GM19240 (cell line): Measurements from ENCODE around the gene TSGA10IP.

Experiments used
- DNase-seq: peaks from one replicate; pipeline ENCODE4 v3.0.0; 2011; ENCODE audit warnings: low spot score; ENCODE audit not compliant: insufficient read length

Gene TSGA10IP

DNA sequence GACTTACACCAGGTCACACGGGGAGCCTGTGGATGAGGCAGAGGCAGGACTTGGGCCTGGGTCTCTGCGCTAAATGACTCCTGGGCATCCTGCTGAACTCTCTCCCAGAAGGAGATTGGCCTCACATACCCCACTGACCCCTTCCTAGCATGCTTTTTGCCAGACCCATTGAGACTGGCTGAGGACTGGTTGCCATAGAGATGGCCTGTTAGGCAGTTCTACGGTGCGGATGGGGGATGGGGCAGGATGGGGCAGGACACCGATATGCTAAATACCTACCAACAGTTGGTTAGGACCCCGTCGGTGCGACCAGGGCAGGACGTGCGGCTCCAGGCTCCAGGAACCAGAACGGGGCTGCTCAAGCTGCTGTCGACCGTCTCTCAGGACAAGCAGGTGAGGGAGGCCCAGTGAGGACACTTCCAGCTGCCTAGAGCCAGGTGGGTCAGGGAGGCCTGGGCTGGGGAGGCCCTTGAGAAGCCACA, at the start of gene TSGA10IP:
Gene TSGA10IP (plus strand): TSS at position 51 of the 482 bp plus-strand sequence. CDS start 196 bp downstream, at position 247.
- no peak for DNase-seq

DNA sequence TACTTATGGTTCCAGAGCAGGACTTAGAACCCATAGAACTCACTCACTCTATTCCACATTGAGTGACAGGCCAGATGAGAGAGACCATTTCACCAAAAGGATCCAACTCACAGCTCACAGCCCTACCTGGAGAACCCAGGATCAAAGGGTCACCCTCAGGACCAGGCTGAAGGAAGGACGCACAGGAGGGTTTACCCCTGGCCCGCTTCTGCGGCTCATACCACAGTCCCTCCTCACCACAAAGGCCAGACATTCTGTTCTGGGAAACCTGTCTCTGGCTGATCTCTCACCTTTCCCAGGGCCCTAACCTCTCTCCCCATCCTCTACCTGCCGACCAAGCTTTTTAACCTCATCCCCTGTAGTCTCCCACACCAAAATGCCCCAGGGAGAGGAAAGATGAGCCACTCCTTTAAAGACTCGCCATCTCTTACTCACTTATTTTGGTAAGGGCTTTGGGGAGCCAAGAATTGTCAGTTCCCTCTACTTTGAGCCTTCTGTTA, 49.7 kb upstream of the TSGA10IP start:
- DNase-seq, result no peak

GRCh38 chr11:65896034-65896999, 49.0 kb upstream of the TSGA10IP start:
- no peak for DNase-seq

DNA sequence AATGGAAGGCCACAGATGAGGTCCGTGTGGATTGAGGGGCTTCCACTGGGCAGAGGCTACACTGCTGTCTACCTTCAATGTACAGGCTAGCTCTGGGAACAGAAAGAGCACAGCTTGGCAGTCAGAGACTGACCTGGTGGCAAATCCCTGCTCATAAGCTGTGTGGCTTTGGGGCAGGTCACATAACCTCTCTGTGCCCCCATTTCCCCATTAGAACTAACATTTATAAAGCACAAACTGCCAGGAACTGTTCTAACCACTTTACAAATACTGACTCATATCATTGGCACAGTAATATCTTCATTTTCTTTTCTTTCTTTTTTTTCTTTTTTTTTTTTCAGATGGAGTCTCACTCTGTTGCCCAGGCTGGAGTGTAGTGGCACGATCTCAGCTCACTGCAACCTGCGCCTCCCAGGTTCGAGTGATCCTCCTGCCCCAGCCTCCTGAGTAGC, 48.2 kb upstream of the TSGA10IP start:
- no peak for DNase-seq

DNA sequence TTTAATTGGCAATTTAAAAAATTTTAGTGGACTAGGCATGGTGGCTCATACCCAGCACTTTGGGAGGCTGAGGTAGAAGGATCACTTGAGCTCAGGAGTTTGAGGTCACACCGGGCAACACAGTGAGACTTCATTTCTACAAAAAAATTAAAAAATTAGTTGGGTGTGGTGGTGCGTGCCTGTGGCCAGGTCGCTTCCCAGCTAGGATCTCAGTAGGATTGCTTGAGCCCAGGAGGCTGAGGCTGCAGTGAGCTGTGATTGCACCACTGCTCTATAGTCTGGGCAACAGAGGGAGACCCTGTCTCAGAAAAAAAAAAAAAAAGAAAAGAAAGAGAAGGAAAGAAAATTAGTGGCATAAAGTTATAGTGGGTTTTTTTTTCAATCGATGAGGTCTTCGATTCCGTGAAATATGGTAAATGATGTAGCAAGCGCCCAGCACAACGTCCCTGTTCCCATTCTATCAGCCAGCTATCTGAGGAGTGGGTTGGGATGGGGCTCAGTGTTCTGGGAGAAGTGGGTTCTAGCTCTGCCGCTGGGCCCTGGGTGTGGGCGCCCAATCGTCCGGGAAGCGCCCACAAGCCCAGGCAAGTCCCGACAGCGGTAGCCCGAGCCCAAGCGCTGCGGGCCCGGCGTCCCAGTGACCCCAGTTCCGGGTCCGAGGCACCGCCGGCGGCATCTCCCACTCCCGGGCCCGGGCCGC, 46.5 kb upstream of the TSGA10IP start:
- DNase-seq, result no peak

DNA sequence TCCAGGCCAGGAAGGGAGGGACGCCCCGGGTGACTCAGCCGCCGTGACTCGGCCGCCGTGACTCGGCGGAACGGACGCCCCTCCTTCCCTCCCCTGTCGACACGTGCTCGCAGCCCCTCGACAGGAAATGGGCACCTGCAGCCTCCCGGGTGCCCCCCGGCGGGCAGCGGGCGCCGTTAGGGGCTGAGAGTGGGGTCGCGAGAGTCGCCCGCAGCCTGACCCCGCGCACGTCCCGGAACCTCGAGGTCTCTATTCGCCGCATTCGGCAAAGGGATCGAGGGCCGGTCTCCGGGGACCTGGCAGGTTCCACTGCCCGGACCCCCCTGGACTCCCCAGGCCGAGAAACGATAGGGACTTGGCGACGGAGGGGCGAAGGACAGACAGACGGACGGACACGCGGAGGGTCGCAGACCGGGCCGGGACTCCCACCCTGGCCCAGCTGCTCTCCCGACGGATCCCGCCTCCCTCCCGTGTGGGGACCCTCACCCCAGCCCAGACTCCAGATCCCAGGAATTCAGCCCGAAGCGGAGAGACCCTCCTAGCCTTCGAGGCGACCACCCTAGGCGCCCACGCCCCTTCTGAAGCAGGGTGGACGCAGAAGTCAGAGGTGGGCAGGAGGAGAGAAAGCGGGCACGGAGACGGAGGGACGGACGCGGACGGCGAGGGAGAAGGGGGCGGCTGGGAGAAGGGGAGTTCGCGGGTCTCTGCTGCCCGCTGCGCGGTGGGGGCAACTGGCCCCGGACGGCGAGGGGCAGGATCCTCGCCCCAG, 45.7 kb upstream of the TSGA10IP start:
- DNase-seq, result no peak

DNA sequence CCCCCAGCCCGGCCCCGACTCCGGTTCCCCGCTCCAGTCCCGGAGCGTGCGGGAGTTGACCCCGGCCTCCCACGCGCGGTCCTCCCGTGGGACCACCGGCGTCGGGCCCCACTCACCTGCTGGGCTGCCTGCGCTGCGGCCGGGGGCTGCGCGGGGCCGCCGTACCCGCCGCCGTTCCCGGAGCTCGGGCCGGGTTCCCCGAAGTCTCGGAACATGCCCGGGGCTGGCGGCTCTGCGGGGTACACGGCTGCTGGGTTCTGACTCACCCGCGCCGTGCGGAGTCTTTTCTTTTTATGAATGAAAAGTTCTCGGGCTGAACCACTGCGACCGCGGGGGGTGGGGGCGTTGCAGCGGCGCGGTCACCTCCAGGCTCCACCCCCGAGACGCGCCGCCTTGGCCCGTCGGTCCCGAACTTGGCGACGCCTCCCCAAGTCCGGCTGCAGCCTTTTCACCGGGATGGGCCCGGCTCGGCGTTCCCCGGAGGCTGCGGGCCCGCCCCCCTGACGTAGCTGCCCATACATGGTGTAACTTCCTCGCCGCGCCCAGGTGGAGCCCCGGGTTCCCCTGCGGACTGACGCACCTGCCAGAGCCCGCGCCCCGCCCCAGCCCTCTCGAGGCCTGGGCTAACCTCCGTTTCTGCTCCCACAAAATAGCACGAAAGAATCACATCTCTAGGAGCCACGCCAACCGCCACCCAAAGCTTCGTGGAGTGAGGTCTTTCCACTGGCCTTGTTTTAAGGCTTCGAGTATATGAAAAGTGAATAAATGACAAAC, 45.0 kb upstream of the TSGA10IP start, which contains the start of gene FOSL1:
Gene FOSL1 (minus strand): TSS at position 264 of the 774 bp plus-strand sequence. CDS start 49 bp downstream, at position 215.
- DNase-seq, result peak; percentile 47

DNA sequence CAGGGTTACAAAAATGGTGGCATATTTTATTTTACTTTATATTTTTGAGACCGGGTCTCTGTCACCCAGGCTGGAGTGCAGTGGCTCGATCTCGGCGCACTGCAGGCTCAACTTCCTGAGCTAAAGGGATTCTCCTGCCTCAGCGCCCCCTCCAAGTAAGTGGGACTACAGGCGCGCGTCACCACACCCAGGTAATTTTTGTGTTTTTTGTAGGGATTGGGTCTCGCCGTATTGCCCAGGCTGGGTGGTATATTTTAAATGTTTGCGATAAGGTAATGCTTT, 44.4 kb upstream of the TSGA10IP start:
- no peak for DNase-seq

- DNase-seq, result no peak
Observed at GRCh38 chr11:65903068-65903481, 42.2 kb upstream of the TSGA10IP start.

DNA sequence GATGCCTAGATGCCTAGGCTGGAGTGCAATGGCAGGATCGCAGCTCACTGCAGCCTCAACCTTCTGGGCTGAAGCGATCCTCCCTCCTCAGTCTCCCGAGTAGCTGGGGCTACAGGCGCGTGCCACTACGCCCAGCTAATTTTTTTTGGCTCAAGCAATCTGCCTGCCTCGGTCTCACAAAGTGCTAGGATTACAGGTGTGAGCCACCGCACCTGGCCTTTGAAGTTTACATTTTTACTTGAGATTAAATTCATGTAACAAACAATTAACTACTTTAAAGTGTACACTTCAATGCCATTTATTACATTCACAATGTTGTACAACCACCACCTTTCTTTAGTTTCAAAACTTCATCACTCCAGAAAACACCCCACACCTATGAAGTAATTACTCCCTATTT, 41.6 kb upstream of the TSGA10IP start:
- DNase-seq, result no peak

- DNase-seq, result no peak
Observed at GRCh38 chr11:65906602-65907001, 38.7 kb upstream of the TSGA10IP start.

GRCh38 chr11:65907878-65908277, 37.4 kb upstream of the TSGA10IP start:
- DNase-seq, result no peak

DNA sequence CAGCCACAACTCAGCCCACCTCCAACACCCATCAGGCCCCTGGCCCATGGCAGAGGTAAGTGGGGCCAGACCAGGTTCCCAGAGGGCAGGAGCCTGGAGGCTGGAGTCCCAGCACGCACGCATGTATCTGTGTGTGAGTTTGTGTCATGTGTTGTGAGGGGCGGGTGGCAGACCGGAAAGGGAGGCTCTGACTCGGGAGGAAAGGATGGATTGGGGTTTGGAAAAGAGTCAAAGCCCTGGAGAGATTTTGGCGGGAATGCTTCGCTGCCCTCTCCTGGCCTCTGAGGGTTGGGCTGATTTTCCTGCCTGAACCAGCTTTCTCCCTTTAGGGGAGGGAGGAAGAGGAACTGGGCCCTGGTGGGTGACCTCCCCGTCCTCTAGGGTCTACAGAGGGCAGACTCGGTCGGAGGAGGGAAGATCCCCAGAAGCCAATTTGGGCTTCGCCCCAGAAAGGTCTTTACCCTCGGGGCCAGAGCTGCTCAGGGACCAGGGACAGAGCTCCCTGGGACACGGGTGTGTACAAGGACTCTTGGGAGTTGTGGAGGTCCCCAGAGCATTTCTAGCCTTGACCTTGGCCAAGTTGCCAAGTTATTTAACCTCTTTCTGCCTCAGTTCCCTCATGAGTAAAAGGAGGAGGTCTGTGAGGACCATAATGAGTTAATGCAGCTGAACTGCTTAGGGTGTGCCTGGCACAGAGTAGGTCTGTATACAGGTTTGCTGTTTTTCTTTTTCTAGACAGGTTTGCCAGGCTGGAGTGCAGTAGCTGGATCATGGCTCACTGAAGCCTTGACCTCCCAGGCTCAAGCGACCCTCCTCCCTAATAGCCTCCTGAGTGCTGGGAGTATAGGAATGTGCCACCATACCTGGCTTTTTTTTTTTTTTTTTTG, 33.4 kb upstream of the TSGA10IP start:
- DNase-seq, result no peak

GRCh38 chr11:65912845-65913244, 32.4 kb upstream of the TSGA10IP start:
- no peak for DNase-seq

DNA sequence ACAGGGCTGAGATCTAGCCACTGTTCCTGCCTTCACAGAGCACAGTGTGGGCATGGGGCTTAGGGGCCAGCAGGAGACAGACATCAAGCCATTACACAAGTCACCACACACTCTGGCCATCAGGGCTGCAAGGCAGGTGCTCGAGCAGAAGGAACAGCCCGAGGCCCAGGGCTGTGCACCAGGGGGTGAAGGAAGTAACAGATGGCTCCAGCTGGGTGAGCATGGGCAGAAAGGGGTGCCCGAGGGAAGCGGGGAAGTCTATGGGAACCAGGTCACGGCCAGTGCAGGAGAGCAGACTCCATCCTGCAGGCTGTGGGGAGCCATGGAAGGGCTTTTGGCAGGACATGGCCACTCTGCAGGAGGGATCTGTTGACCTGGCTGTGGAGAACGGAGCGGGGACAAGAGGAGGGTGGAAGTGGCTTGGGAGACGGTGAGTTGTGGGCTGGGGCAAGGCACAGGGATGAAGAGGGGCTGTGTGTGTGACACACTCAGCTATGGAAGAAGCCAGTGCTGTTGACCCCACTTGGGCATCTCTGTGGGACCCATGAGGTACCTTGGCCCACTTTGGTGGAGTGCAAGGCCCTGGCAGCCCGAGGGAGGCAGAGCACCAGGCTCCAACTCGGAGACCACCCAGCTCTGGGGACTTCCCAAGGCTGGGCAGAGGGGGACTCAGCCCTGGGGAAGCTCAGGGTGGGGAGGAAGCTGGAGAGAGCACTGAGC, 30.0 kb upstream of the TSGA10IP start:
- no peak for DNase-seq

DNA sequence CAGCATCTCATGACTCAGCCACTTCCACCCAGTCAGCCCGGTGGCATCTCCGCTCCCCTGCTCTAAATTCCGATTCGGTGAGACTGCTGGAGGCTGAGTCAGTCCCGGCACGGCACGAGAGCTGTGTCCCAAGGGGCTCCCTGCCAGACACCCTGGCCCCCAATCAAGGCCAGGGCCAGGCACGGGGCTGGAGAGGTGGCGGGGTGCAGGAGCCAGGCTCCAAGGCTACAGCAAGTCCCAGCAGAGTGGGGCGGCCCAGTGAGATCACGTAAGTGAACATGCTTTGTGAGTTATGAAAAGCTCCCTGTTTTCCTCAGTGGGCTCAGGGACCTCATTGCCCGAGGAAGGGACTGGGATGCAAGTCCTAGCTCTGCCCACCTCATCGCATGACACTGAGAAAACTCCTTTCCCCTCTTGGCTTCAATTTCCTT, 29.4 kb upstream of the TSGA10IP start:
- no peak for DNase-seq

DNA sequence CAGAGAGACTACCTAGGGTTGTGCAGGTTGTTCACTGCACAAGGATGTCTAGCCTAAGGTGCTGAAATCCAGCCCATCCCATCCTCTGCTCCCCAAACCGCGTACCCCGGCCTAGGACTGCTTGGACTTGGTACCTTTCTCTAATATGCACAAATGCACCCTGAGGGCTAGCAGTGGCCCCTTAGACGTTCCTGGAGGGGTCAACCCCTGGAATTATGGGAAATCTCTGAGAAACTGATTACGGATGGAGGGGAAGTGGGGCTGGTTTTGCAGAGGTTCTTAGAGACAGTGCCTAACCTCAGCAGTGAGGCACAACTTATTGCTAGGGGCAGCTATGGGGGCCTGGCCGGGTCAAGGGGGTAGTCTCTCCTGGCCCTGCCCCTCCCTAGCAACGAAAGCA, 28.9 kb upstream of the TSGA10IP start:
- no peak for DNase-seq

DNA sequence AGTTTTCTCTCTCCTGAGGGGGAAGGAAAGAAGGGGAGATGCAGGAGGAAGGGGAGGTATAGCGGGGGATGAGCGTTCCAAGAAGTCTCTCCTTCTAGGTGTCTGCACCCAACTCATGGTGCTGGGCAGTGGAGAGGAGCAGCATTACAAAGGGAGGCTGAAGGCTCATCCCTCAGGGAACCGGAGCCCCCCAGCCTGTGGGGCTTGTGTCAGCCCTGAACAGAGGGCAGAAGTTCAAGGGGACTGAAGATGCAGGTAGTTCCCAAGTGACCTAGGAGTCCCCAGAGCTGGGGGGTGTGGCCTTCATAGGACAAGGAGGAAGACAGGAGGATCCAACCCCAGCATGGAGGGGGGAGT, 28.2 kb upstream of the TSGA10IP start:
- DNase-seq, result no peak
